A549 (cell line): ENCODE measurements around the gene APCDD1L.
"Not testable (repeated sequence)": the region's sequence is repeated elsewhere in the genome, so short reads cannot be mapped to it uniquely, and the experiment has no call there.

Experiments used
- EP300 ChIP-seq, 2 experiments: fragments of >200 bp; sonication (Bioruptor Twin); formaldehyde crosslinking; IDR thresholded peaks; 2 replicates in 1 of 2; 3 replicates in 1 of 2; pipeline ENCODE4 v1.6.1; 2016 to 2017
- KDM5A ChIP-seq: fragments of 200-600 bp; sonication (generic); IDR thresholded peaks from 2 replicates; pipeline ENCODE4 v1.6.1; 2016; ENCODE audit warnings: antibody characterized with exemption, mild to moderate bottlenecking
- NR3C1 ChIP-seq: fragments of >200 bp; sonication (Bioruptor Twin); formaldehyde crosslinking; IDR thresholded peaks from 3 replicates; pipeline ENCODE4 v1.6.1; 2017
- POLR2A ChIP-seq: IDR thresholded peaks from 2 replicates; pipeline ENCODE4 v1.6.1; 2012; ENCODE audit warnings: mild to moderate bottlenecking, low read length
- RFX5 ChIP-seq: fragments of 450-650 bp; IDR thresholded peaks from 2 replicates; pipeline ENCODE4 v1.7.1; 2014; ENCODE audit warnings: antibody characterized with exemption, mild to moderate bottlenecking, moderate library complexity
- TF ChIP-seq, protein P1 (sequence below): fragments of >200 bp; sonication (Bioruptor Twin); formaldehyde crosslinking; IDR thresholded peaks from 3 replicates; pipeline ENCODE4 v1.5.1; 2016
- TF ChIP-seq, protein P2 (sequence below): IDR thresholded peaks from 2 replicates; pipeline ENCODE4 v1.6.1; 2012

DNA sequence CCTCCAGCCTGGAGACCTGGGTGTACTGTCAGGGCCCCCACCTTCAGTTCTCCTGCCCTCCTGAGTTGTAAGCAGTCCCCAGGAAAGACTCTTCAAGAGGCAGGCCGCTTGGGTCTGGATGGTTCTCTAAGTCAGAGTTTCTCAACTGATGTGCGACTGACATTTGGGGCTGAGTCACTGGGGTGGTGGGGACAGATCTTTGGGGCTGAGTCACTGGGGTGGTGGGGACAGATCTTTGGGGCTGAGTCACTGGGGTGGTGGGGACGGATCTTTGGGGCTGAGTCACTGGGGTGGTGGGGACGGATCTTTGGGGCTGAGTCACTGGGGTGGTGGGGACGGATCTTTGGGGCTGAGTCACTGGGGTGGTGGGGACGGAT, 26.8 kb upstream of the APCDD1L start:
- TF ChIP-seq, protein P1, sequence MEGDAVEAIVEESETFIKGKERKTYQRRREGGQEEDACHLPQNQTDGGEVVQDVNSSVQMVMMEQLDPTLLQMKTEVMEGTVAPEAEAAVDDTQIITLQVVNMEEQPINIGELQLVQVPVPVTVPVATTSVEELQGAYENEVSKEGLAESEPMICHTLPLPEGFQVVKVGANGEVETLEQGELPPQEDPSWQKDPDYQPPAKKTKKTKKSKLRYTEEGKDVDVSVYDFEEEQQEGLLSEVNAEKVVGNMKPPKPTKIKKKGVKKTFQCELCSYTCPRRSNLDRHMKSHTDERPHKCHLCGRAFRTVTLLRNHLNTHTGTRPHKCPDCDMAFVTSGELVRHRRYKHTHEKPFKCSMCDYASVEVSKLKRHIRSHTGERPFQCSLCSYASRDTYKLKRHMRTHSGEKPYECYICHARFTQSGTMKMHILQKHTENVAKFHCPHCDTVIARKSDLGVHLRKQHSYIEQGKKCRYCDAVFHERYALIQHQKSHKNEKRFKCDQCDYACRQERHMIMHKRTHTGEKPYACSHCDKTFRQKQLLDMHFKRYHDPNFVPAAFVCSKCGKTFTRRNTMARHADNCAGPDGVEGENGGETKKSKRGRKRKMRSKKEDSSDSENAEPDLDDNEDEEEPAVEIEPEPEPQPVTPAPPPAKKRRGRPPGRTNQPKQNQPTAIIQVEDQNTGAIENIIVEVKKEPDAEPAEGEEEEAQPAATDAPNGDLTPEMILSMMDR, result not testable (repeated sequence)
- not testable (repeated sequence) for TF ChIP-seq RFX5; POLR2A; KDM5A; NR3C1; EP300 (IDR thresholded peaks at IDR 0.05)
- TF ChIP-seq, protein P2, sequence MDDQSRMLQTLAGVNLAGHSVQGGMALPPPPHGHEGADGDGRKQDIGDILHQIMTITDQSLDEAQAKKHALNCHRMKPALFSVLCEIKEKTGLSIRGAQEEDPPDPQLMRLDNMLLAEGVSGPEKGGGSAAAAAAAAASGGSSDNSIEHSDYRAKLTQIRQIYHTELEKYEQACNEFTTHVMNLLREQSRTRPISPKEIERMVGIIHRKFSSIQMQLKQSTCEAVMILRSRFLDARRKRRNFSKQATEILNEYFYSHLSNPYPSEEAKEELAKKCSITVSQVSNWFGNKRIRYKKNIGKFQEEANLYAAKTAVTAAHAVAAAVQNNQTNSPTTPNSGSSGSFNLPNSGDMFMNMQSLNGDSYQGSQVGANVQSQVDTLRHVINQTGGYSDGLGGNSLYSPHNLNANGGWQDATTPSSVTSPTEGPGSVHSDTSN, result not testable (repeated sequence)
